Activated CD8-positive, alpha-beta T cell treated with anti-CD3 and anti-CD28 coated beads for 36 hours (primary cell): Measurements from ENCODE around the gene THBS3. TPM values are rescaled to one million over a fixed set of nuclear protein-coding genes. Genes with fewer than 3 reads are reported as not detected.

Source experiments
- ATAC-seq: fragments of 200-7000 bp; cut with Tn5 transposase; one replicate; pipeline ENCODE4 v1.10.0; 2021; ENCODE audit warnings: mild to moderate bottlenecking, moderate library complexity
- CTCF ChIA-PET: fragments of 350-600 bp; sonication (Branson Sonifier 250); formaldehyde crosslinking; loops from one replicate; lab custom pipeline; 2021; ENCODE audit warnings: antibody characterized with exemption; lab: Charles Lee
- POLR2A ChIA-PET: fragments of 350-600 bp; sonication (Branson Sonifier 250); formaldehyde crosslinking; loops from one replicate; lab custom pipeline; 2021; ENCODE audit warnings: antibody characterized with exemption; lab: Charles Lee
- DNase-seq: peaks from one replicate; pipeline ENCODE4 v3.0.0-alpha.2; 2020
- H3K27ac Mint-ChIP-seq: one replicate; pipeline ENCODE4 v1.8.0; 2021; ENCODE audit warnings: mild to moderate bottlenecking, mixed read lengths
- H3K27me3 Mint-ChIP-seq: one replicate; pipeline ENCODE4 v1.8.0; 2021; ENCODE audit warnings: mixed read lengths
- H3K36me3 Mint-ChIP-seq: one replicate; pipeline ENCODE4 v1.8.0; 2021; ENCODE audit warnings: low read depth, mixed read lengths
- H3K4me1 Mint-ChIP-seq: one replicate; pipeline ENCODE4 v1.8.0; 2021; ENCODE audit warnings: low read depth, mixed read lengths
- H3K4me3 Mint-ChIP-seq: one replicate; pipeline ENCODE4 v1.8.0; 2021; ENCODE audit warnings: mild to moderate bottlenecking, moderate library complexity, mixed read lengths
- H3K9me3 Mint-ChIP-seq: one replicate; pipeline ENCODE4 v1.8.0; 2021; ENCODE audit warnings: mixed read lengths
- CTCF ChIP-seq: fragments of 200-600 bp; IDR thresholded peaks from one replicate; pipeline ENCODE4 v1.8.0; 2022; ENCODE audit warnings: antibody characterized with exemption, mild to moderate bottlenecking
- intact Hi-C: fragments of 100-400 bp; cut with micrococcal nuclease; formaldehyde crosslinking; loops from one replicate; pipeline ENCODE4 v1.10.0; 2022
- total RNA-seq, 2 experiments: library from RNA; stranded (reverse); gene quantifications; one replicate each; pipeline ENCODE4 v1.2.3, GENCODE V29; 2021

Gene THBS3
- total RNA-seq, 2 experiments from 2014 or later: 11.1 to 12.0 TPM

- no peak for ATAC-seq
- CTCF ChIA-PET: no interaction called here
- H3K27ac Mint-ChIP-seq: peak overlapping the region; percentile 28
- H3K27me3 Mint-ChIP-seq: no peaks in the 10 kb centered on the region
- POLR2A ChIA-PET: interaction anchor here (0.9 to 3.7 kb wide), 4 partner anchors 10 to 70 kb away, joined by 3 to 20 read pairs (median 4); partner anchors contain the start of gene CLK2
- DNase-seq: no peak
- no peak for TF ChIP-seq CTCF
- peaks cover 31% of the 10 kb centered on the region for H3K4me1 Mint-ChIP-seq
- peaks cover 21% of the 10 kb centered on the region for H3K36me3 Mint-ChIP-seq
- peak overlapping the region; percentile 77 for H3K4me3 Mint-ChIP-seq
- intact Hi-C loops: loop anchor here (10.0 kb wide), 1 partner anchor 341 kb away; no protein-coding TSS in a partner anchor
- H3K9me3 Mint-ChIP-seq: no peaks in the 10 kb centered on the region
These were observed 46.6 kb upstream of the THBS3 start for GRCh38 chr1:155254228-155254713.

- ChIA-PET CTCF (no interaction called here), POLR2A (interaction anchor here (0.6 to 1.0 kb wide), 3 partner anchors 9 to 70 kb away, joined by 3 to 5 read pairs (median 3); partner anchors contain the start of gene SCAMP3)
- Mint-ChIP-seq H3K4me1 (peaks cover 31% of the 10 kb centered on the region), H3K9me3 (no peaks in the 10 kb centered on the region), H3K27ac (no peak overlapping the region), H3K4me3 (peak overlapping the region; percentile 77), H3K36me3 (peaks cover 21% of the 10 kb centered on the region), H3K27me3 (no peaks in the 10 kb centered on the region)
- DNase-seq (no peak), ATAC-seq (no peak)
- intact Hi-C loops: loop anchor here (10.0 kb wide), 1 partner anchor 341 kb away; no protein-coding TSS in a partner anchor
- no peak for TF ChIP-seq CTCF
These were observed 46.1 kb upstream of the THBS3 start for GRCh38 chr1:155253797-155254196.

- intact Hi-C loops: loop anchor here (10.0 kb wide), 1 partner anchor 342 kb away; no protein-coding TSS in a partner anchor
- CTCF ChIA-PET: interaction anchor here (6.6 to 6.9 kb wide), 2 partner anchors 14 to 69 kb away, joined by 170 to 232 read pairs; partner anchors contain the start of genes CLK2, RUSC1 and SCAMP3
- Mint-ChIP-seq H3K9me3 (no peaks in the 10 kb centered on the region), H3K27me3 (no peaks in the 10 kb centered on the region), H3K27ac (no peak overlapping the region), H3K36me3 (peaks cover 15% of the 10 kb centered on the region), H3K4me3 (peak overlapping the region; percentile 77), H3K4me1 (peaks cover 31% of the 10 kb centered on the region)
- no peak for ATAC-seq
- TF ChIP-seq CTCF: no peak
- POLR2A ChIA-PET: interaction anchor here (0.6 to 1.0 kb wide), 3 partner anchors 8 to 70 kb away, joined by 3 to 5 read pairs (median 3); partner anchors contain the start of gene SCAMP3
- no peak for DNase-seq
These were observed 45.5 kb upstream of the THBS3 start for GRCh38 chr1:155253208-155253607.

- ATAC-seq: no peak
- TF ChIP-seq CTCF: no peak
- Mint-ChIP-seq H3K4me3 (no peak overlapping the region), H3K9me3 (no peaks in the 10 kb centered on the region), H3K27ac (peak overlapping the region; percentile 62), H3K4me1 (peaks cover 30% of the 10 kb centered on the region), H3K27me3 (no peaks in the 10 kb centered on the region), H3K36me3 (peaks cover 11% of the 10 kb centered on the region)
- no peak for DNase-seq
- intact Hi-C loops: loop anchor here (10.0 kb wide), 1 partner anchor 343 kb away; no protein-coding TSS in a partner anchor
- CTCF ChIA-PET: interaction anchor here (0.8 to 6.9 kb wide), 43 partner anchors 8 to 474 kb away, joined by 3 to 232 read pairs (median 6); partner anchors contain the start of genes CLK2, FDPS, KRTCAP2 and MSTO1
- POLR2A ChIA-PET: interaction anchor here (0.8 to 3.4 kb wide), 9 partner anchors 8 to 71 kb away, joined by 3 to 24 read pairs (median 5); partner anchors contain the start of genes CLK2, RUSC1 and SCAMP3
These were observed 43.9 kb upstream of the THBS3 start for GRCh38 chr1:155251566-155251965.
